ENCODE results near the gene HEXA.
A peak's percentile ranks its signal among the peaks of the same experiment; 100 is the strongest.

HEXA gene

DNA sequence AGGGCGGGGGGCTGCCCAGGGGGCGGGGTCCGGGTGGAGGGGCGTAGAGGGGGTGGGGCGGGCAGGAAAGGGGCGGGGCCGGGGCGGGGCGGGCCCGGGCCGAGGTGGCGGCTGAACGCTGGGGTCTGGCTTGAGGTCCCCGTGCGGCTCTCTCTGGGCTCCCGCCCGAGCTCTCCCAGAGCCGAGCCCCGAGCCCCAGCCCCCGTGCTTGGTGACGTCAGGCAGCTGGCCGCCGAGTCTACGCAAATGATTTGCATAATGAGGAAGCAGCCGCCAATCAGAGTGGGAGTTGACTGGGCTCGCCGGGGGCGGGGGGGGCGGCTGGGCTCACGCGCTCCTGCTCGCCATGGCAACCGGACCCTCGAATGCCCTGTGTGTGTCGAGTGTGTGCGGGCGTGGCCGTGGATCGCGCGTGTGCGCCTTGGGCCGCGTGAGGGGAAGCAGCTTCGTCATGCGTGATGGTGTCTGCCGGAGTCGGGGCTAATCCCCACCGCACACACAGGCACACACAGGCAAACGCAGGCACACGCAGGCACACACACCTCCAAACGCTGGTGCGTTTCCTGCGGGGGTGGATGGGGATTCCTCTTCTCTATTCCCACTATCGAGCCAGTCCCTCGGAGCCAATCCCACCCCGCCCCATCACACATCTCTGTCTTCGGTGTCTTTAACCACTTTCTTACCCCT is 55.7 kb downstream of the HEXA start, which contains the start of gene CELF6:
Gene CELF6, minus strand, starts transcription at position 173 of the 687 bp plus-strand sequence. CDS start 283 bp downstream, outside the sequence.
- Mint-ChIP-seq H3K27me3 (peaks cover 8% of the 10 kb centered on the region), H3K4me1 (peaks cover 19% of the 10 kb centered on the region), H3K27ac (no peak within 1 kb of the TSS), H3K9me3 (peaks cover 11% of the 10 kb centered on the region), H3K4me3 (peak within 1 kb of the TSS; percentile 78), H3K36me3 (ENCODE audit: low read depth) (peaks cover 13% of the 10 kb centered on the region)
- ATAC-seq (peak; percentile 72), DNase-seq (peak; percentile 71)

- H3K27ac Mint-ChIP-seq = no peak overlapping the region
- peaks cover 8% of the 10 kb centered on the region for H3K36me3 Mint-ChIP-seq (ENCODE audit: low read depth)
- ATAC-seq (peak; percentile 57), DNase-seq (peak; percentile 62)
- H3K9me3 Mint-ChIP-seq = peaks cover 6% of the 10 kb centered on the region
- peak overlapping the region; percentile 71 for H3K4me3 Mint-ChIP-seq
- H3K27me3 Mint-ChIP-seq = peaks cover 8% of the 10 kb centered on the region
- H3K4me1 Mint-ChIP-seq = peaks cover 19% of the 10 kb centered on the region
Measured at GRCh38 chr15:72319360-72319984, 56.3 kb downstream of the HEXA start.

GRCh38 chr15:72318408-72318942 is 57.3 kb downstream of the HEXA start:
- no peaks in the 10 kb centered on the region for H3K9me3 Mint-ChIP-seq
- ATAC-seq = no peak
- no peak for DNase-seq
- H3K36me3 Mint-ChIP-seq (ENCODE audit: low read depth) = peaks cover 3% of the 10 kb centered on the region
- peaks cover 8% of the 10 kb centered on the region for H3K27me3 Mint-ChIP-seq
- H3K27ac Mint-ChIP-seq = no peak overlapping the region
- peak overlapping the region; percentile 71 for H3K4me3 Mint-ChIP-seq
- peaks cover 19% of the 10 kb centered on the region for H3K4me1 Mint-ChIP-seq

DNA sequence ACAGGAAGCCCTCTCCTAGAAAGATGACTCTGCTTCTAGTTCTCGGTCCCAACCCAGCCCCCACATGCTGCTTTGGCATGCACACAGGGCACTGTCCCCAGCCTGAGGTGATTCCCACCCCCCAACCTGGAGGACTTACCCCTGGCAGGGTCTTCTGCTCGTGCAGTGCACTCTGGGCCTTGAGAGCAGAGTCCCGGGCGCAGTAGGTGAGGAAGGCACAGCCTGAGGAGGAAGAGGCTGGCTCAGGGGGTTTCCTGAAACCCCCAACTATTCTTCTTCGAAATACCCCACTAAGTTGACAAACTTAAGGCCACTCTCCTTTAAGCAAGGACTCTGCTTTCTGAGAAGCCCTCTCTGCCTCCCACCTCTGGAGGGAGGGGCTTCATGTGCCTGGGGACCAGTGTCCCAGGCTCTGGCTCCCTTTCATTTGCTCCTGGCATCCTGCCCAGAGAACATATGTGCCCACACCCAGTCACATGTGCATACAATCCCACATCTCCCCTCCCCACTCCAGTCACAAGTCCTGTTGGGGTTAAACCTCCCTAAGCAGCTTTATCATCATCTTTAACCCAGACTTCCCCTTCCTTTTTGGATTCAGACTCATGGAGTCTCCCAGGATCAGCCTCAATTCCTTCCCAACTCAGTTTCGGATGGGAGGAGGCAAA is 60.0 kb downstream of the HEXA start:
- Mint-ChIP-seq H3K27ac (no peak overlapping the region), H3K36me3 (ENCODE audit: low read depth) (peaks cover 3% of the 10 kb centered on the region)
- DNase-seq = no peak

GRCh38 chr15:72313881-72314280 is 61.9 kb downstream of the HEXA start:
- ATAC-seq (no peak), DNase-seq (no peak)
- Mint-ChIP-seq H3K27me3 (peaks cover 4% of the 10 kb centered on the region), H3K9me3 (no peaks in the 10 kb centered on the region), H3K27ac (no peak overlapping the region), H3K36me3 (ENCODE audit: low read depth) (no peaks in the 10 kb centered on the region), H3K4me1 (peaks cover 7% of the 10 kb centered on the region), H3K4me3 (no peak overlapping the region)

More for the DNA sequence above, 60.0 kb downstream of the HEXA start:
- no peaks in the 10 kb centered on the region for H3K9me3 Mint-ChIP-seq
- H3K4me3 Mint-ChIP-seq = no peak overlapping the region
- ATAC-seq = no peak
- H3K4me1 Mint-ChIP-seq = peaks cover 18% of the 10 kb centered on the region
- H3K27me3 Mint-ChIP-seq = peaks cover 8% of the 10 kb centered on the region

DNA sequence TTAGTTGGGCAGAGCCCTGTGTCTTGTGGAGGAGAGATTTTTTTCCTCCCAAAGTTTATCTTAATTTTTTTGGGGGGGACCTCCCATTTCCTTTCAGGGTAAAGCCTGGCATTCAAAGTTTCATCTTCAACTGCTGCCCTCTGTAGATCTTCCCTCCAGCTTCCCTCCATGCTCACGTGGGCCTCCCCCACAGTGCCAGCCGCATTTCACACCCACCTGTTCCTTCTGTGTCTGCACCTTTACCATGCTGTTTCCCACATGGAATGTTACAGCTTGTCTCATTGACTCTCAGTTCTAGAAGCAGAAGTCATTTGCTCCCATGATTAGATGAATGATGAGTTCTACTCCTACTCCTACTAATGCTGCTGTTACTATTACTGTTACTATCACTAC is 62.4 kb downstream of the HEXA start:
- no peak overlapping the region for H3K27ac Mint-ChIP-seq
- DNase-seq = no peak
- H3K9me3 Mint-ChIP-seq = no peaks in the 10 kb centered on the region
- H3K36me3 Mint-ChIP-seq (ENCODE audit: low read depth) = no peaks in the 10 kb centered on the region
- no peak for ATAC-seq
- peaks cover 3% of the 10 kb centered on the region for H3K4me1 Mint-ChIP-seq
- H3K27me3 Mint-ChIP-seq = no peaks in the 10 kb centered on the region
- H3K4me3 Mint-ChIP-seq = no peak overlapping the region

GRCh38 chr15:72312605-72313447 is 63.0 kb downstream of the HEXA start:
- Mint-ChIP-seq H3K36me3 (ENCODE audit: low read depth) (no peaks in the 10 kb centered on the region), H3K9me3 (no peaks in the 10 kb centered on the region), H3K27ac (no peak overlapping the region), H3K4me1 (peaks cover 3% of the 10 kb centered on the region), H3K27me3 (no peaks in the 10 kb centered on the region), H3K4me3 (no peak overlapping the region)
- peak; percentile 83 for ATAC-seq
- peak; percentile 64 for DNase-seq

DNA sequence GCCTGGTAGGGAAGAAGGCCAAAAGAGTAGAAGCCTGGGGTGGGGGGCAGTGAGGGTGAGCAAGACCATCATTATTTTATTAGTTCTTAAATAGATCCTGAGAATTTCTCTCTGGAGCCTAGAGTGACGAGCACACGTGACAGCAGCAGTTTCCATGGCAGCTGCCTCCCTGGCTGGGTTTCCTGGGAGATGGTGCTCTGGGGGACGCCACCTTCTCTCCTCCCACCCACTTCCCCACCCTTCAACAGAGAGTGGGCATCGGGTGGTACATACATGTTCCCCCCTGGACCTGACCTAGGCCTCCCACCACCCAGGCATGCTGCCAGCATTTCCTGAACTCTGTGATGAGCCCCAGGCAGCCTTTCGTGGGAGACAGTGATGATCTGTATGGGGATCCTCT is 68.8 kb downstream of the HEXA start:
- Mint-ChIP-seq H3K4me1 (peaks cover 10% of the 10 kb centered on the region), H3K27ac (no peak overlapping the region), H3K36me3 (ENCODE audit: low read depth) (no peaks in the 10 kb centered on the region), H3K4me3 (no peak overlapping the region), H3K27me3 (no peaks in the 10 kb centered on the region), H3K9me3 (no peaks in the 10 kb centered on the region)
- no peak for ATAC-seq
- no peak for DNase-seq

- H3K4me3 Mint-ChIP-seq = no peak overlapping the region
- ATAC-seq = peak; percentile 55
- H3K27ac Mint-ChIP-seq = no peak overlapping the region
- H3K4me1 Mint-ChIP-seq = peaks cover 10% of the 10 kb centered on the region
- H3K27me3 Mint-ChIP-seq = no peaks in the 10 kb centered on the region
- DNase-seq = no peak
- H3K9me3 Mint-ChIP-seq = no peaks in the 10 kb centered on the region
- H3K36me3 Mint-ChIP-seq (ENCODE audit: low read depth) = no peaks in the 10 kb centered on the region
Measured at GRCh38 chr15:72306211-72306785, 69.5 kb downstream of the HEXA start.

DNA sequence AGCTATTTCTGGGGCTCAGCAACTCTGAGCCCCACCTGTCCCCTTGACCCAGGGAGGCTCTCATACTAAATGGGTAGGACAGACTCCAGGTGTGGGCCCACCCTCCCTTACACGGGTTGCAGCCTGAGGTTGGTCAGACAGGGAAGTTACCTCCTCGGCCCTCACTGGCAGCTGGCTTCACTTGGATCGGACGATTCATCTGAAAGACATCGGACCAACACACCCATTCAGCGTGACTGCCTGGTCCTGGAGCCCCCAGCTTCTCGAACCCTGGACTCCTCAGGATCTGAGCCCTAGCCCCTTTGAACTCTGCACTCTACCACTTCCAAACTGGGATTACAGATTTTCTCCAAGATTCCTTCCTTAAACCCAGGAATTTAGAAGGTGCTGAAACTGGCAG is 71.2 kb downstream of the HEXA start:
- Mint-ChIP-seq H3K9me3 (no peaks in the 10 kb centered on the region), H3K4me3 (no peak overlapping the region), H3K27me3 (no peaks in the 10 kb centered on the region), H3K27ac (no peak overlapping the region), H3K36me3 (ENCODE audit: low read depth) (no peaks in the 10 kb centered on the region), H3K4me1 (peaks cover 10% of the 10 kb centered on the region)
- ATAC-seq (no peak), DNase-seq (no peak)

DNA sequence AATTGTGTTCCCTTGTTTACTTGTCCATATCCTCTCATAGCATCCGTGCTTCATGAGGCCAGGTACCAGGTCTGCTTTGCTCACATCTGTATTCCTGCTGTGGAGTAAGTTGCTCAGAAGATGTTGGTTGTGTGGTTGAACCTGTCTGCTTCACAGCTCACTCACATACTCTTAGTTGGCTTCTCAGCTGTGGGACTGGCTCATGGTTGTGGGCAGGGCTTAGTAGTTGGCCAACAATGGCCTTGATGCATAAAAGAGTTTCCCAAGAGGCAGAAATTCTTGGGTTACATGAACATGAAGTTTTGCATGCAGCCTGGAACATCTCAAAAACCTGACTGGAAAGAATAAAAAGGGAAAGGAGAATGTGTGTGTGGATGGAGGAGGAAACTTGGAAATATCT is 72.9 kb downstream of the HEXA start:
- Mint-ChIP-seq H3K4me3 (no peak overlapping the region), H3K9me3 (no peaks in the 10 kb centered on the region), H3K36me3 (ENCODE audit: low read depth) (no peaks in the 10 kb centered on the region), H3K4me1 (peaks cover 10% of the 10 kb centered on the region), H3K27ac (no peak overlapping the region), H3K27me3 (no peaks in the 10 kb centered on the region)
- DNase-seq = no peak
- ATAC-seq = no peak
